Left renal cortex interstitium (tissue), 4 donors: ENCODE results near the gene DACH1. TPM values are rescaled to one million over a fixed set of nuclear protein-coding genes. Genes with fewer than 3 reads are reported as not detected.

Source experiments
- DNase-seq, 4 donors: peaks; one replicate each; pipeline ENCODE4 v3.0.0-alpha.2; 2013; ENCODE audit warnings: low read depth in 4 of 4, low spot score in 2 of 4, missing footprints in 1 of 4
- polyA plus RNA-seq, 4 donors: library from polyadenylated mRNA; unstranded; fragments of 120-200 nt; gene quantifications; one replicate each; pipeline ENCODE4 v1.2.1, GENCODE V29; 2013; ENCODE audit not compliant: insufficient read length in 4 of 4

Gene DACH1
- polyA plus RNA-seq, 4 donors, result 98.1 to 109 (median 103) TPM

DNA sequence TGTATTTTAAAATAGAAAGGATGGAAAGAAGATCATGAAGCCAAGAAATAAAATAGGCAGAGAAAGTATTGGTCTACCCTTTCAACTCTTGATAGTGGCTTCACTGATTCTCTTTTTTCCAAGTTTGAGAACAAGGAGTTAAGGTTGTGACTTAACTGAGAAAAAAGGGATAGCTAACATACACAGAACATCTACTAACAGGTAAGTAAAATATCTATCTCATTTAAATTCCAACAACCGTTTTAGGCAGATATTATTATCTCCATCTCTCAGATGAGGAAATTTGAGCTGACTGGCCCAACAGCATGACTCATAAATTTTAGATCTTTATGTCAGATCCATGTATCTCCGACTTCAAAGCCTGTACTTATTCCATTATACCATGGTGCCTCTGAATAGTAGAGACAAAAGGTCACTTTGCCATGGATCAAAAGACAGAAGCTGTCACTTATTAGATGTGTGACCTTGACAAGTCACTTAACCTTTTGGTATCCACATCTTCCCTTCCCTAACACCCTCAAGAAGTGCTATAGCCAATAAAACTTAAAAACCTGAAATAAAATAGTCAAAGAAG lies 152.1 kb downstream of the DACH1 start:
- no peak for DNase-seq

DNA sequence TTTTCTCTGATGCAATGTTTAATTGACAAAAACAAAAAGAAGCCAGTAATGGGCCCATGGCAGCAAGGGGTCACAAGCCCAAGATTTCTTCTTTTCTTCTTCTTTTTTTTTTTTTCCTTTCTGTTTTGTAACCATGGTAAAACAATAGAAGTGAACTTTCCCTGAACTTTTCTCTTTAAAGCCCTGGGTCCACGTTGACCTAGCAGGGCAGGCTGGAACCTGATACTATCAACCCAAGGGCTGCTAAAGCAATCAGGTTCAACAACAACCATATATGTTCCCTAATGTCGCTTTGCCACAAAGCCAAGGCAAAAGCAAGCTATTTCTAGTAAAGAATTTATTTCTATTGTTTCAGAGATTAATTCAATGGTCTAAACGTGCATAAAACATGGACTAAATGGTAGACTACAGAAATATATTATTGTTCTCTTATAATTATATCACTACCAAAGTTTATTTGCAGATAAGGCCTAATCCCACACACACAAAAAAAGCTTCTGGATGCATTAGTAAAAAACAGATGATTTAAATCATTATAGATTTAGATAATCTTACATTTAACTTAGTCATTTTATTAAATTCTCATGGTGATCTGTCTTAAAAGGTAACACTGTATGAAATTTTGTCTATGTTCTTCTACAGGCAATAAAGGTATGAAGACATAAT lies 153.9 kb downstream of the DACH1 start:
- DNase-seq, result peak; percentile 70 to 81 (median 72)

DNA sequence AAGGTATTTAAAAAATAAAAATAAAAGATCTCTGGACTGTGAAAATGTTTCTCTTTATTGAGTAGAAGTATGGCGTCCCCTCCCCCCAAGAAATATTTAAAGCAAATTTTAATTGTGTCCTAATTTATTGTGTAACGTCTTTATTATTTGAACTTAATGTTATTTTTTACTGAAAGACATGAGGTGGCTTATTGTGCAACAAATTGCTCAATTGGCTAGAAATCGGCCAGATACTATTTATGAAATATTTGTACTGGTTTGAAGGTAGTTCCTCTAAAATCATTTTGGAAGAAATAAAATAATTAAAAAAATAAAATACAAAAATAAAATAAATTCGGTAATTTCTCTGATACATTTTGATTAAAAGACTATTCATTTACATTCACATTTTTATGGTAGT lies 162.3 kb downstream of the DACH1 start:
- no peak for DNase-seq

DNA sequence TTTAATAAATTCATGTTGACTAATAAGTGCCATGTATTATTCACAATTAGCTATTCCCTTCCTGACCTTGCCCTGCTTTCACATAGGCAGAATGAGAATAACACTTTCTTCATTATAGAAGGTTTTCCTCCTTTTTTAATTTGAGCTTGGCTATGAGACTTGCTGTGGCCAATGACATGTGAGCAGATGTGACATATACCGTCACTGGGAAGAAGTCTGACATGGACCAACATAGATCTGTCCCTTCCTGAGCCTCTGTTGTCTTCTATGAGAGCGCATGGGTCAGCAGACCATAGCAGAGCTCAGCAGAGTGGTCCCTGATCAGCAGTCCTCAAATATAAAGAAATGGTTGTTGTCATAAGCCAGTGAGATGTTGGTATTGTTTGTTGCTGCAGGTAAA lies 163.9 kb downstream of the DACH1 start:
- DNase-seq, result no peak

DNA sequence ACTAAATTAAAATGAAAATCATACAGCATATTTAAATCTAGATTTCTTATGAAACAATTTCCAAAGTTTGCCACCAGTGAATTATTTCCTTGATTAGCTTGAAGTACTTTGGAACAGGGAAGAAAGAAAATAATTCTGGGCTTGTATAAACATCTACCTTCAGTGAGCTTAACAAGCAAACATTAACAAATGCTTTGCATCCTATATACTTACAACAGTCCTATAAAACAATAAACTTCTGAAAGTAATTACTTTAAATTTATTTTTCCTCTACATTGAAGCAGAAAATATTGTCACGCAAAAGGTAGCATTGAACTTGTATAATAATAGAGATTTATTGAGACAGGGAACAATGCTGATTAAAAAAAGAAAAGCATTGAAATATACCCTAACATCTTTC lies 164.8 kb downstream of the DACH1 start:
- no peak for DNase-seq

DNA sequence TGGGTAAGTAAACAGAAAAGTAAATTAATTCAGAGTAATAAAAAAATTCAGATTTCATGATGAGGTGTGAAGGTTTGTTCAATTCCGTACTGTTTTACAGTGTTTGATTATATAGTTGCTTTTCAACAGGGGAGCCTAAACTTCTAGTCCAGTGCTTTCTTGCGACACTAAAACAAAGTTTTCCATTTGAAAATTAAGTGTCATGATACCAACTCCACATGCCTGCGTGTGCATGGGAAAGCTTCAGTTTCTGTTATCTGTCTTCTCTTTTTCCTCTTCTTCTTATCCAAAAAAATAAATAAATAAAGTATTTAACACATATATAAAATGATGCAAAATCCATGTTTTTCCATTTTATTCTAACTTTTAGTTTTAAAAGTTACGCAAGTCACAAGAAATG lies 165.3 kb downstream of the DACH1 start:
- DNase-seq, result no peak

DNA sequence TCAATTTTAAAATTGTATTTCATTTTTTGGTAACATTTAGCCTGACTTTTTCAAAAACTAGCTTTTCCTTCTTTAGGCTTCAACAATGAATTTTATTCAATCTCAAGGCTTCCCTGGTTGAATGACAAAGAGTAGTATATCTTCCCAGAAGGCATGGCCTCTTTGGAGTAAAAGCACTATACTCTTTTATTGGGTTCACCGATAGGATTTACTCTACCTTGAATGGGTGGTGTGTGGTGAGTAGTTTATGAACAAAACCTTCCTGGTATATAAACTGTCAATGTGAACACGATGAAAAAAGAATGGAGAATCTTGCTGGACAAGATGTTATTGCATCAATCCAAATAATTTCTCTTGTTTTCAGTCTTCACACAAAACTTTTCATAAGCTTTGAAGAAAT lies 167.7 kb downstream of the DACH1 start:
- DNase-seq, result no peak

DNA sequence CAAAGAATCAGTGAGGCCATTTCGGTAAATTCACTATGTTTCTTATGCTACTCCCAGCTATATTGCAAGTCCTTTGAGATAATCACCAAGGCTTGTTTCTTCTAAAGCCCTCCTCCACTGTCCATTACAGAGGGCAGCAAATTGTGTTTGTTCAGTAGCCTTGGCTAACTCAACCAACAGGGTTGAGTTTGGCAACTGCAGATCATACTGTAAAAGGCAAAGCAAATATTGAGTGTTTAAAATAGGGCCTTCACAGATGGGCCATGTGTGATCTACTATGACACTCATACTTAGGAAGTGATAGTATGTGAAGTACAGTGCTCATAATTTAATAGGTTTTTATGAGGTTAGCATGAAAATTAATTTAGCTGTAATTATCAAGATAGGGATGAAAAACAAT lies 171.3 kb downstream of the DACH1 start:
- DNase-seq, result no peak

DNA sequence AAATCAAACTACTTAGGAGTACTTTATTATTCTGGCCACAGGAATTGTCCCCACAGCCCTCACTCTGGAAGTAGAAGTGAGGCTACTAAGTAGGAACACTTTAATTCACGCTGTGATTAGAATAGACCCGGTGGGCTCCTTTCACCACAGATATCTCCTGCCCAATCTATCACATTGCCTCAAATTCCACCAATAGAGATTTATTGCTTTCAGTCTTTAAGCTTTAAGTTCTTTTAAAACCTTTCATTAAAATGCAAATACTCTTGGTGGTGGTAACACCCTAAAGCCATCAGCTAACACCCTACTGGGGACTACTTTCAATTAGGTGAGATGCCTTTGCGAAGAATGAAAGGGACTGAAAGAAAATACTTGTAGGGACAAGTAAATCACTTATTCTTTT lies 181.9 kb downstream of the DACH1 start:
- no peak for DNase-seq

DNA sequence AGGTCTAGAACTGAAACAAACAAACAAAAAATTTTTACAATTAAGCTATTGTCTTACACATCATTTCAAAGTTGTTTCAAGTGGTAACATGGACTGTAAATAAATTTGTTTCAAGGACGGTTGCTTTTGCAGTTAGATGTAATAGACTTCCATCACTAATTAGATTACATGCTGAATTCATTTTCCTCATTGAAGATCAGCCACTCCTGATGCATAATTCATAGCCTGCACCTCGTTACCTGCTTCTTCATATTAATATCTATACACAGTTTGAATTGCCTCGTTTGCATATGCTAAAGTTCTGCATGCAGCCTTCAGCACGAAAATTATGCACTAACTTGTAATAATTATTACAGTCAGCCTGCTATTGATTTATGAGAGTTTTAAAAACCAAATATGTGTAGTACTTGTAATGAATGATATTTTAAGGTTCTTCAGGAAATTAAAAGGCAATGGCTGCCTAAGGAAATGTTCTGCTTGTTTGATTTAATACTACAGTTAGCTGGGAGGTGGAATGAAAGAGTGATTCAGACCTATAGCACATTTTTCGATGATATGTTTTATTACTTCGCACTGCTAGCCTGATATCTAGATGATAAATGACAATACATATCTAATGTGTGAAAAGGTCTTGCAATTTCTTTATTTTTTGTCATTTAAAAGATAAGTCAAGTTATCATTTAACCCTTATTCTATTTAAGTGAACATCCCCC lies 184.9 kb downstream of the DACH1 start:
- no peak for DNase-seq

DNA sequence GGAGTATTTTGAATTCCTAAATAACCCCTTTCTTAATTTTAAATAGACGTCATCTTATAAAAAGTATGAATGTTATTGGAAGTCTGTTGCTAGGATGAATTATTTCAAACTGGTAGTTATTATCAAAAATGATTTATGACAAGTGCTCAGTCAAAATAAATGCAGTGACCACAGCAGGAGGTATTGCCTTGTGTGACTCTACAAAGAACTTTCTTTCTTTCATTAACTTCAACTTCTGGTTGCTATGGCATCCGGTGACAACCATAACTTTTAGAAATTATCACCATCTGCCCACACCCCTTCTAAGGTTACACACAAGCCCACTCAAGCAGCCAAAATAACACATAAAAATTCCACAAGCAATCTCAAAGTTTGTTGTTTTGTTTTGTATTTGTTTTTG lies 189.9 kb downstream of the DACH1 start:
- peak in 3 of 4 donors; percentile 37 to 44 (median 38) for DNase-seq

DNA sequence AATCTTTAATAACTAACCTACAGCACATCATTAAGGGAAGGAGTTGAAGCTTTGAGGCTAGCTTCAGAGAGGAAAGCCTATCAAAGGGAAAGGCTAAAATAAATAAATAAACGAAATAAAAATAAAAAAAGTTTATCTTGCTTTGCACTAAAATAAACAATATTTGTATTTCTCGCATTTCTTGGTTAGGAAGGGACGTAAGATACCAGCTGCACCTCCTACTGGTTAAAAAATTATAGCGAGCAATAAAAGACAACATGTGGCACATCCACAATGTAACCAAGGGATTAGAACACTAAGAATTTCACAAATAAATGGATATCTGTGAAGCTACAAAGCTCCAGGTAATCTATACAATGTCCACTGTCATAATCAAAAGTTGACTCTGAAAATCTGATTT lies 194.5 kb downstream of the DACH1 start:
- DNase-seq, result no peak

DNA sequence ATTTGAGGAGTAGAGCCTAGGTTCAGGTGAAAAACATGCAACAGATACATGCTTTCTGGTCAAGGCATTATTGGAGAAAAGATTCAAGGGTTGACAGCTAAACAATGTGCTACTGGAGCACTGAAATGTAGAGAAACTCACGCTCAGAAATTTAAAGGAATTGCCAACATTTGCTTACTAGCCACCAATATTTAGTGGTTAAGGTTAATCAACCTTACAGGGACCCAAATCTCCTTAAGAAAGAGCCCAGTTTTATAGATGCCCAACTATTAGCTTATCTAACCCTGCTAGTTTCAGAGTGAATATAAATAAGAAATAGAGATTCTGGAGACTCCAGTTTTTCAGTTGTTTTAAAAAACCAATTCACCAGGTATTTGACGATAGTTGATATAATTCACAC lies 203.6 kb downstream of the DACH1 start:
- no peak for DNase-seq

DNA sequence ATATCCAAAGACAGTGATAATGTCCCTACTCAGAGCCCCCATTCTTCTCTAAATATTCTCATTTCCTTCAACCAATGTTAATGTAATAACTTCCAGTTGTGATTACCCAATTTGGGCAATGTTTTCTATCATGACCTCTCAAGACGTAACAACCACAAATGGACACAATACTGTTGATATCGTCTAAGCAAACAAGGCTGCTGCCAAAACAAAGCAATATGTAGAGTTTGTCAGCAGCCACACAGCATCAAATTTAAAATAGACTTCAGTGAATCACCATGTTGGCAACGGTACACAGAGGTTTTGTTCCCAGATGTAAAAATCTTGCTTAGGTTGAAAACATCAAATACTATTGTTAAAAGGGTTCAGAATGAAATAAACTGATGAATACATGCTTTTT lies 205.1 kb downstream of the DACH1 start:
- no peak for DNase-seq

DNA sequence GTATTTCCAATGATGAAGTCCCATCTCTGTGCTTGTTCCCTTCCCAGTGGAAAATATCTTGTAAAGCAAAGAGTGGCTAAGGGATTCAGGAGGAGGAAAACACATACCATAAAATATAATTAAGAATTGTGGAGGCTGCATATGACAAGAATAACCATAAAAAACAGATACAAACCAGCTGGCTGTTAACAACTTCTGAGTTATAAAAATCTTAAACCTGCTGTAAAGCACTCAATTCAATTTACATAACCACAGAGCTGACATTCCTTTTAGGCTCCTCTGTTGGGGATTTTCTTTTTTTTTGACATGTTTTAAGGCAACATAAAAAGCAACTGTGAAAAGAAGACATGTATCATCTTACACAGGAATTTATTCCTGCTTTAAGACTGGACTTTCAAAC lies 207.6 kb downstream of the DACH1 start:
- peak in 1 of 4 donors; percentile 29 for DNase-seq

DNA sequence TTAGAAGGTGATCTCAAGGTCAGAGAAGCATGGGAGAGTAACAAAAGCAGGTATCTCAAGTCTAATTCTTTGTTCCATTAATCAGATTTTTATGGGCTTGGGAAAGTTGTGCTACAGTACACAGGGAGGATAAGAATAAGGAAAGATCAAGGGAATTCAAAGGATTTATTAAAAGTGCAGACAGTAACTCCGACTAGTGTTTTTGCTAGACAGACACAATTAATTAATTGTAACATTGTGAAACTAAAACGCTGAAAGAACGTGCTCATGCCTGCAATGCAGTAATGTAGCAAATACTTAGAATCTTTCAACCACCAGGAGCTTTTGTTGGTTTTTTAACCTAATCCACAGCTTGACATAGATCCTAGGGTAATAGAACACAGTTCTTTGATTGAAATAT lies 221.5 kb downstream of the DACH1 start:
- DNase-seq, result no peak

DNA sequence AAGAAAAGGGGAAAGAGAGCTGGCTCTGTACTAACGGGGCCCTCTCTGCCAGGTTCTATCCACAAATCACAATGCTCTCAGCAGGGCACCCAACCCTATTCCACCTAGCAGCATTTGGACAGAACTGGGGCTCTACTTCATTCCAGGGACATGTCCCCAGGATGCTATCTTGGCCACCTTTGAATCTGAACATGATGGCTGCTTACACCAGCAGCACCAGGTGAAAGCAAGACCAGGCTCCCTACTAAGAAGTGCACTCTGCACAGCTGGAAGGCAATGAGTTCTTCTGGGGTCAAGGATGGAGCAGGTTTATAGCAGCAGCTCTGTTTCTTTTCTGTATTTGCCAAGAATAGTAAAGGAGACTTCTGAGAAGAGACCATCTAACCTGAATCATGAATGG lies 222.4 kb downstream of the DACH1 start:
- no peak for DNase-seq

DNA sequence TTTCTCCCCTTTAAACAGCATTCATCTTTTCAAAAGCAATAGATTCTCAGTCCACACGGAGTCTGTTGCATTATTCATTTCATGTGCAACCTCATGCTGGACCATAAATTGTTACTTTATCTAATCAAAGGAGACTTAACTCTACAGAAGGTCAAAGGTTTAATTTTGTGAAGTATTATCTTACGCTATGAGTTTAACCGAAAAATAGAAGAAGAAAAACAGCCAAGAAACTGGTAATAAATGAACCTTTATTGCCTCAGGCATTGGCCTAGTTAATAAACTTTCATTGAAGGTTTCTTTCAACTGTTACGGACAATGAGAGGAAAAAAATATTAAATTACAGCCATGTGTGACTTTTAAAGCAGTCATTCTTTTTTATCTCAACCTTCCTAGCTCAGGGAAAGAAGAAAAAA lies 223.6 kb downstream of the DACH1 start:
- DNase-seq, result no peak

DNA sequence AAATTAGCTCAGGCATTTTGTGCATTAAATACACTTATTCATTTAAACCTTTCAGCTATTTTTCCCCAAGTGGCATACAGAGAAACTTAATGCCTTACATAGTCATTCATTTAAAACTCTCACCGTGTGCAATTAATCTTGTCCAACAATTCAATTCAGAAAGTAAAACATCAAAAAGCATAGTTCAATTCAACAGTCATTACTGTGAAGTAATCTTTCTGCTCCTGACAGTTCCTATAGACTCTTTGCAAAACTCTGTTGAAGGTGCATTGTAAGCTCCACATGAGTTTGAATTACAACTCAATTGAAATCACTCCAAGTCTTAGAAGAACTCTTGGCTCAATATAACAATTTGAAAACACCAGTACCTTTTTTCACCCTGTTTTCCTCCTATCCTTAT lies 228.3 kb downstream of the DACH1 start:
- DNase-seq, result no peak

DNA sequence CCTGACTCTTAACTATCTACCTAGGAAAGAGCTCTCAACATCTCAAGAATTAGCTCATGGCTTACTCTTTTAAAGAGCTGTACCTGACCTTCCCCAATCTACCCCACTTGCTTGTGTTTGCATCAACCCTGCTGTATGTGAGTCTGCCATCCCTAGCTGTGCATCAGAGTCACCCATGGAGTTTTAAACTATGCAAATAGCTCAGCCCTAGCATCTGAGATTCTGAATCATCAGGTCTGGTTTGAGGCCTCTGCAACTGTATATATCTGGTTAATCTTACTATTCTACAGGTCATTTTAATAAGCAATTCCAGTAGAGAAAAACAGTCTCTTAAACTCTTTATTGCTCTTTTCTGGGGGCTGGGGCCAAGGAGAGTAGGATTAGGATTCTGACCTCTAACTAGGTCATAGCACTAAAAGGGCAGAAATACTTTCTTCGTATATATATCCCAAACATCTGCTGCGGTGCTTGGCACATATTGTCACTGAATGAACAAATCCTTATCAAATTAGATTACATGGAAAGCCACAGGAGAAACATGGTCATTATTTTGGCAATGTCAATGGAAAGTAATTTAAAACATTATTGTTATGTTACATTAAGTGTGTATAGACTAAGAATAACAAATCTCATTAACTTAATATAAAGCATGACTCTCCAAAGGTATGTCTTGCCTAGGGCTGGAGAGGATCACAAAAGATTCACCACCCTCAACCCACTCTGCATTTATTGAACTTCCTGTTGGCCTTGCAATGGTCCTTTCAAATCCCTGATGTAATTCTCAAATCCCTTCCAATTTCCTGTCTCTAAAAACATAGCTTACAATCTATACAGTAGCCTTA lies 232.2 kb downstream of the DACH1 start:
- DNase-seq, result no peak

DNA sequence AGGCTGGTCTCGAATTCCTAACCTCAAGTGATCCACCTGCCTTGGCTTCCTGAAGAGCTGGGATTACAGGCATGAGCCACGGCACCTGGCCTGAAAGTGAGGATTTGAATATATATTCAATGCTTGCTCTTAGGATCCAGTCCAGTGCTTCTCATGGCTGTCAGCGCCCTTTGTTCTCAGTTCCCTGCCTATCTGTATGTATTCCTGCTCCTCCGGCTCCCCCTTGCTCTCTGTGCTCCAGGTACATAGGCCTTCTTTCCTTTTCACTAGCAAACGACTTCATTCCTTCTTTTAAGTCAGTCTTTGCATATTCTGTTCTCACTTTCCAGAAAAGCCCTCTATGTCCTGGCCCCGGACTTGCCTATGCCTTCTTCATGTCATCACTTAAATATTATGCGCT lies 232.8 kb downstream of the DACH1 start:
- no peak for DNase-seq
